Endothelial cell of umbilical vein (primary cell): ENCODE data around the gene CRTC1. TPM values are rescaled to one million over a fixed set of nuclear protein-coding genes. Genes with fewer than 3 reads are reported as not detected.

Experiments
- BruUV-seq: library from RNA; stranded (reverse); fragments of 400-500 nt; replicated peaks from 2 replicates; lab custom pipeline; 2021; lab: Mats Ljungman, UMichigan
- CTCF ChIA-PET: fragments of 300-600, 350-600 bp; sonication (Branson Sonifier 250); formaldehyde crosslinking; loops from one replicate; lab custom pipeline; 2021; ENCODE audit warnings: antibody characterized with exemption, inconsistent platforms; lab: Charles Lee
- POLR2A ChIA-PET: fragments of 300-600, 350-600 bp; sonication (Branson Sonifier 250); formaldehyde crosslinking; loops from one replicate; lab custom pipeline; 2021; ENCODE audit warnings: antibody characterized with exemption, inconsistent platforms; lab: Charles Lee
- DNase-seq: peaks from one replicate; pipeline ENCODE4 v3.0.0-alpha.2; 2011; ENCODE audit warnings: low read depth, low spot score
- FAIRE-seq: peaks from 2 replicates; lab custom pipeline; 2011; peaks lifted over from hg19 to GRCh38; lab: Jason Lieb, UNC
- H2AFZ ChIP-seq: 2 replicates; pipeline ENCODE4 v1.6.0; 2012; ENCODE audit warnings: low read depth, low read length, control low read depth, inconsistent platforms
- H3K27ac ChIP-seq: 2 replicates; pipeline ENCODE4 v1.5.1; 2011; ENCODE audit warnings: low read depth, mild to moderate bottlenecking, control low read depth, low read length, moderate library complexity; ENCODE audit not compliant: insufficient read depth
- H3K27me3 ChIP-seq, 2 experiments: 2 replicates each; pipeline versions ENCODE4 v1.6.0 to v1.6.1; 2011; ENCODE audit warnings: low read length in 2 of 2, mixed read lengths in 1 of 2; ENCODE audit not compliant: control insufficient read depth in 2 of 2, insufficient read depth in 2 of 2
- H3K36me3 ChIP-seq, 2 experiments: 2 replicates in 1 of 2; 3 replicates in 1 of 2; pipeline ENCODE4 v1.5.1; 2011; ENCODE audit warnings: low read length in 2 of 2, mild to moderate bottlenecking in 1 of 2, moderate library complexity in 1 of 2; ENCODE audit not compliant: control insufficient read depth in 2 of 2, insufficient read depth in 2 of 2; ENCODE audit errors: extremely low read depth in 1 of 2
- H3K4me1 ChIP-seq: 3 replicates; pipeline ENCODE4 v1.5.1; 2011; ENCODE audit warnings: mild to moderate bottlenecking, low read length; ENCODE audit not compliant: control insufficient read depth, insufficient read depth; ENCODE audit errors: extremely low read depth
- H3K4me2 ChIP-seq: 2 replicates; pipeline ENCODE4 v1.6.1; 2011; ENCODE audit warnings: low read length, control low read depth, mixed read lengths; ENCODE audit not compliant: insufficient read depth
- H3K4me3 ChIP-seq, 3 experiments: fragments of 200-600 bp in 1 of 3; sonication (generic), shearing (Covaris generic) in 1 of 3; replicated peaks in 1 of 3; 2 replicates each; pipeline ENCODE4 v1.5.1; 2011 to 2016; ENCODE audit warnings: control low read depth in 3 of 3, low read length in 3 of 3, mild to moderate bottlenecking in 2 of 3, inconsistent platforms in 1 of 3, low read depth in 1 of 3, moderate library complexity in 1 of 3; ENCODE audit not compliant: insufficient read depth in 1 of 3
- H3K79me2 ChIP-seq: 2 replicates; pipeline ENCODE4 v1.6.0; 2012; ENCODE audit warnings: low read length, inconsistent platforms; ENCODE audit not compliant: control insufficient read depth, insufficient read depth
- H3K9ac ChIP-seq: replicated peaks from 2 replicates; pipeline ENCODE3; 2011; ENCODE audit warnings: low read length, control low read depth; ENCODE audit not compliant: insufficient read depth; ENCODE audit errors: extremely low read depth
- H3K9me1 ChIP-seq: replicated peaks from 3 replicates; pipeline ENCODE4 v1.6.0; 2011; ENCODE audit warnings: mild to moderate bottlenecking, low read length; ENCODE audit not compliant: control insufficient read depth, insufficient read depth; ENCODE audit errors: extremely low read depth
- H3K9me3 ChIP-seq: replicated peaks from 2 replicates; pipeline ENCODE4 v1.5.1; 2012; ENCODE audit warnings: low read length, inconsistent platforms; ENCODE audit not compliant: control insufficient read depth, insufficient read depth
- H4K20me1 ChIP-seq: replicated peaks from 2 replicates; pipeline ENCODE3; 2011; ENCODE audit warnings: mild to moderate bottlenecking, low read length; ENCODE audit not compliant: control insufficient read depth, insufficient read depth; ENCODE audit errors: extremely low read depth
- EZH2 ChIP-seq: IDR thresholded peaks from 2 replicates; pipeline ENCODE4 v1.6.1; 2012; ENCODE audit warnings: borderline replicate concordance, low read depth, mild to moderate bottlenecking, moderate library complexity, low read length, inconsistent platforms; ENCODE audit not compliant: severe bottlenecking
- FOS ChIP-seq: IDR thresholded peaks from 2 replicates; pipeline ENCODE4 v1.6.1; 2011; ENCODE audit warnings: mild to moderate bottlenecking, low read length, moderate library complexity, borderline replicate concordance; ENCODE audit not compliant: insufficient read depth
- GATA2 ChIP-seq: IDR thresholded peaks from 2 replicates; pipeline ENCODE4 v1.7.0; 2011; ENCODE audit warnings: low read depth, mild to moderate bottlenecking, moderate library complexity, mixed read lengths, low read length; ENCODE audit not compliant: insufficient read length, insufficient read depth
- JUN ChIP-seq: IDR thresholded peaks from 2 replicates; pipeline ENCODE4 v1.6.1; 2011; ENCODE audit warnings: borderline replicate concordance, low read depth; ENCODE audit not compliant: insufficient read length, insufficient read depth
- MAX ChIP-seq: IDR thresholded peaks from 2 replicates; pipeline ENCODE4 v1.6.1; 2011; ENCODE audit not compliant: insufficient read depth, insufficient read length
- MYC ChIP-seq: IDR thresholded peaks from one replicate; pipeline ENCODE4 v1.6.1; 2011; ENCODE audit warnings: mild to moderate bottlenecking, low read depth, low read length
- POLR2A ChIP-seq: IDR thresholded peaks from 2 replicates; pipeline ENCODE4 v1.6.1; 2012; ENCODE audit warnings: low read depth, mild to moderate bottlenecking, control low read depth, low read length
- POLR2AphosphoS5 ChIP-seq: IDR thresholded peaks from 2 replicates; pipeline ENCODE4 v1.6.1; 2012; ENCODE audit warnings: low read depth, mild to moderate bottlenecking, control low read depth, low read length, moderate library complexity; ENCODE audit not compliant: insufficient read depth
- dilution Hi-C: fragments of 300-500 bp; cut with MboI; formaldehyde crosslinking; loops from one replicate; pipeline ENCODE4 v1.15.0; 2019; ENCODE audit warnings: low sequenced_read_pairs; ENCODE audit not compliant: extremely low pct_ligation_motif_present
- intact Hi-C: fragments of 100-400 bp; cut with micrococcal nuclease; formaldehyde crosslinking; loops from one replicate; pipeline ENCODE4 v1.10.0; 2022
- polyA plus RNA-seq, 4 experiments: library from polyadenylated mRNA; depleted of rRNA in 3 of 4; stranded (reverse) in 3 of 4; unstranded in 1 of 4; fragments of >200 nt; gene quantifications; 2 replicates each; pipeline versions ENCODE4 v1.2.1 to v1.2.3, GENCODE V29; 2011 to 2012; ENCODE audit warnings: missing spikeins in 1 of 4
- total RNA-seq: library from RNA; stranded (reverse); gene quantifications from 2 replicates; pipeline ENCODE4 v1.2.3, GENCODE V29; 2021
- TF ChIP-seq, protein P1 (sequence below), 2 donors: IDR thresholded peaks; 1 replicate in 1 of 2; 2 replicates in 1 of 2; pipeline ENCODE4 v1.5.1; 2011; ENCODE audit warnings: low read length in 2 of 2, mild to moderate bottlenecking in 2 of 2, moderate library complexity in 2 of 2, control low read depth in 1 of 2, inconsistent platforms in 1 of 2, low read depth in 1 of 2; ENCODE audit not compliant: insufficient read depth in 1 of 2; ENCODE audit errors: extremely low read depth in 1 of 2

CRTC1 gene
- total and polyA plus RNA-seq, 2 donors (not counting 3 experiments of a cell fraction or from before 2014, with no cell fraction given), result 4.2 to 11.4 TPM

- H4K20me1 ChIP-seq, result no peaks in the 10 kb centered on the region
- H3K9ac ChIP-seq, result no peak overlapping the region
- ChIA-PET CTCF (interaction anchor here (1.3 kb wide), 1 partner anchor 15 kb away, joined by 4 read pairs; no protein-coding TSS in a partner anchor), POLR2A (no interaction called here)
- H3K4me3 ChIP-seq, result no peak overlapping the region
- BruUV-seq, result no TSS peak
- DNase-seq, result no peak
- no peaks in the 10 kb centered on the region for H3K4me1 ChIP-seq
- dilution Hi-C loops, result no loop called here
- H3K27ac ChIP-seq, result no peak overlapping the region
- no peak for FAIRE-seq
- no peak overlapping the region for H2AFZ ChIP-seq
- no peaks in the 10 kb centered on the region for H3K36me3 ChIP-seq
- TF ChIP-seq JUN, result no peak
- TF ChIP-seq MAX, result no peak
- H3K4me2 ChIP-seq, result no peak overlapping the region
- no peaks in the 10 kb centered on the region for H3K79me2 ChIP-seq
- H3K9me3 ChIP-seq, result no peaks in the 10 kb centered on the region
- no peaks in the 10 kb centered on the region for H3K9me1 ChIP-seq
- no peaks in the 10 kb centered on the region for H3K27me3 ChIP-seq
- intact Hi-C loops, result no loop called here
These were observed 48.1 kb downstream of the CRTC1 start for GRCh38 chr19:18731562-18732008.

GRCh38 chr19:18733196-18733647, 49.7 kb downstream of the CRTC1 start:
- Histone ChIP-seq H3K36me3 (no peaks in the 10 kb centered on the region), H2AFZ (no peak overlapping the region), H3K4me3 (no peak overlapping the region), H3K9me1 (no peaks in the 10 kb centered on the region), H3K4me2 (no peak overlapping the region), H3K79me2 (no peaks in the 10 kb centered on the region), H3K27ac (no peak overlapping the region), H3K27me3 (no peaks in the 10 kb centered on the region), H3K4me1 (no peaks in the 10 kb centered on the region), H3K9me3 (no peaks in the 10 kb centered on the region), H3K9ac (no peak overlapping the region), H4K20me1 (no peaks in the 10 kb centered on the region)
- BruUV-seq, result no TSS peak
- intact Hi-C loops (no loop called here), dilution Hi-C loops (no loop called here)
- TF ChIP-seq POLR2AphosphoS5 (no peak), EZH2 (no peak), MYC (no peak), POLR2A (no peak), MAX (no peak), JUN (no peak), GATA2 (no peak), FOS (no peak)
- TF ChIP-seq, protein P1, sequence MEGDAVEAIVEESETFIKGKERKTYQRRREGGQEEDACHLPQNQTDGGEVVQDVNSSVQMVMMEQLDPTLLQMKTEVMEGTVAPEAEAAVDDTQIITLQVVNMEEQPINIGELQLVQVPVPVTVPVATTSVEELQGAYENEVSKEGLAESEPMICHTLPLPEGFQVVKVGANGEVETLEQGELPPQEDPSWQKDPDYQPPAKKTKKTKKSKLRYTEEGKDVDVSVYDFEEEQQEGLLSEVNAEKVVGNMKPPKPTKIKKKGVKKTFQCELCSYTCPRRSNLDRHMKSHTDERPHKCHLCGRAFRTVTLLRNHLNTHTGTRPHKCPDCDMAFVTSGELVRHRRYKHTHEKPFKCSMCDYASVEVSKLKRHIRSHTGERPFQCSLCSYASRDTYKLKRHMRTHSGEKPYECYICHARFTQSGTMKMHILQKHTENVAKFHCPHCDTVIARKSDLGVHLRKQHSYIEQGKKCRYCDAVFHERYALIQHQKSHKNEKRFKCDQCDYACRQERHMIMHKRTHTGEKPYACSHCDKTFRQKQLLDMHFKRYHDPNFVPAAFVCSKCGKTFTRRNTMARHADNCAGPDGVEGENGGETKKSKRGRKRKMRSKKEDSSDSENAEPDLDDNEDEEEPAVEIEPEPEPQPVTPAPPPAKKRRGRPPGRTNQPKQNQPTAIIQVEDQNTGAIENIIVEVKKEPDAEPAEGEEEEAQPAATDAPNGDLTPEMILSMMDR (IDR thresholded peaks at IDR 0.05; ENCODE audit: extremely low read depth in 1 of 2, insufficient read depth in 1 of 2, low read depth in 1 of 2, low read length in 2 of 2), result no peak
- no peak for FAIRE-seq
- ChIA-PET POLR2A (no interaction called here), CTCF (no interaction called here)
- no peak for DNase-seq
